Erythroblast (primary cell): ENCODE results near the gene THAP10.

Experiments used
- GATA1 ChIP-seq: IDR thresholded peaks from 2 replicates; pipeline ENCODE4 v1.6.1; 2011; ENCODE audit warnings: low read depth, mild to moderate bottlenecking, control low read depth, low read length, moderate library complexity
- POLR2A ChIP-seq: IDR thresholded peaks from 2 replicates; pipeline ENCODE4 v1.6.1; 2011; ENCODE audit warnings: mild to moderate bottlenecking, low read length

- TF ChIP-seq POLR2A = no peak
- TF ChIP-seq GATA1 = no peak
Measured at GRCh38 chr15:70855764-70856163, 36.5 kb downstream of the THAP10 start.
